Measurements from ENCODE around the gene AK9.

Gene AK9

GRCh38 chr6:109510358-109510757, 180.6 kb downstream of the AK9 start:
- no peak for DNase-seq (ENCODE audit: low read depth)

GRCh38 chr6:109508166-109508860, 182.7 kb downstream of the AK9 start:
- no peak for DNase-seq (ENCODE audit: low read depth)

GRCh38 chr6:109507490-109508072, 183.4 kb downstream of the AK9 start:
- DNase-seq (ENCODE audit: low read depth): no peak

- DNase-seq (ENCODE audit: low read depth): no peak
Measured at GRCh38 chr6:109506841-109507240, 184.2 kb downstream of the AK9 start.

- DNase-seq (ENCODE audit: low read depth): no peak
Measured at GRCh38 chr6:109506314-109506713, 184.7 kb downstream of the AK9 start.

GRCh38 chr6:109503327-109504224, 187.4 kb downstream of the AK9 start:
- no peak for DNase-seq (ENCODE audit: low read depth)

GRCh38 chr6:109498936-109499335, 192.1 kb downstream of the AK9 start:
- no peak for DNase-seq (ENCODE audit: low read depth)

- DNase-seq (ENCODE audit: low read depth): no peak
Measured at GRCh38 chr6:109498052-109498451, 192.9 kb downstream of the AK9 start.

GRCh38 chr6:109496036-109496772, 194.8 kb downstream of the AK9 start:
- DNase-seq (ENCODE audit: low read depth): no peak

GRCh38 chr6:109493865-109494264, 197.1 kb downstream of the AK9 start:
- DNase-seq (ENCODE audit: low read depth): no peak

GRCh38 chr6:109491207-109491938, 199.6 kb downstream of the AK9 start:
- no peak for DNase-seq (ENCODE audit: low read depth)

- no peak for DNase-seq (ENCODE audit: low read depth)
Measured at GRCh38 chr6:109490713-109491112, 200.3 kb downstream of the AK9 start.

GRCh38 chr6:109488001-109488400, 203.0 kb downstream of the AK9 start:
- no peak for DNase-seq (ENCODE audit: low read depth)

- DNase-seq (ENCODE audit: low read depth): no peak
Measured at GRCh38 chr6:109486068-109486467, 204.9 kb downstream of the AK9 start.

- DNase-seq (ENCODE audit: low read depth): no peak
Measured at GRCh38 chr6:109485266-109485935, 205.6 kb downstream of the AK9 start.

GRCh38 chr6:109484122-109484521, 206.9 kb downstream of the AK9 start:
- DNase-seq (ENCODE audit: low read depth): no peak

GRCh38 chr6:109483735-109484057, 207.3 kb downstream of the AK9 start:
- DNase-seq (ENCODE audit: low read depth): no peak

GRCh38 chr6:109482905-109483734, 207.9 kb downstream of the AK9 start, which contains the start of gene ZBTB24:
Gene ZBTB24, minus strand, starts transcription at chr6:109483219. Its CDS starts 1,193 bp downstream, at chr6:109482026.
- DNase-seq (ENCODE audit: low read depth): peak; percentile 87

- no peak for DNase-seq (ENCODE audit: low read depth)
Measured at GRCh38 chr6:109480993-109481480, 210.0 kb downstream of the AK9 start.
